ENCODE measurements around the gene GRIK3. TPM values are rescaled to one million over a fixed set of nuclear protein-coding genes. Genes with fewer than 3 reads are reported as not detected.

Gene GRIK3
- total and polyA plus RNA-seq, 4 donors: 0.68 to 1.6 TPM; not detected in 2

DNA sequence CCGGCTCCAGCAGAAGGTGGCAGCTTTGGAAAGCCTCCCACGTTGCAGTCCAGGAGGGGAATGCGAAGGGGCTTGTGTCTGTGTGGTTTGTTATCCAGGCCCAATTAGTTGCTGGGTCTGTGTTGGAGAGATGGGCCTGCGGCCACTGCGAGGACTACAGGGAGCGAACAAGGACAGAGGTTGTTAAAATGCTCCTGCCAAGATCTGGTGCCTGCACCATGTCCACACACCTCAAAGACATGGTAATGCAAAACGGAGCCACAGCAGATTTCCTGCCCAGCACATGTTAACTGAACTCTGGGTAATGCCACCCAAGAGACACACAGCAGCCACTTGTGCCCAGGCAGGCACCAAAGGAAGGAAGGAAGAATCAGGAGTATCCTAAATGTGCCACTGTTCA lies 18.6 kb downstream of the GRIK3 start:
- no peaks in the 10 kb centered on the region for H3K4me1 ChIP-seq (ENCODE audit: control insufficient read depth in 1 of 2, insufficient read depth in 2 of 2, low read length in 2 of 2)
- no peak for ATAC-seq (ENCODE audit: low FRiP score)
- intact Hi-C loops (cut with DNase I): no loop called here
- H3K4me3 ChIP-seq (ENCODE audit: low read length in 2 of 2): no peak overlapping the region
- H3K27me3 ChIP-seq (ENCODE audit: control insufficient read depth in 1 of 2, insufficient read depth in 2 of 2, low read length in 1 of 2): peaks cover 0 to 6% of the 10 kb centered on the region in 2 donors
- DNase-seq: no peak
- peaks cover 3% of the 10 kb centered on the region for H3K9me3 ChIP-seq (ENCODE audit: control insufficient read depth, low read length)
- WGBS, 2 donors: 74 to 80% methylated on average over 7 of the region's 7 CpGs
- H3K27ac ChIP-seq (ENCODE audit: low read depth in 1 of 2, low read length in 2 of 2): no peak overlapping the region
- no peaks in the 10 kb centered on the region for H3K36me3 ChIP-seq (ENCODE audit: control insufficient read depth in 1 of 2, insufficient read depth in 2 of 2, low read length in 1 of 2)

DNA sequence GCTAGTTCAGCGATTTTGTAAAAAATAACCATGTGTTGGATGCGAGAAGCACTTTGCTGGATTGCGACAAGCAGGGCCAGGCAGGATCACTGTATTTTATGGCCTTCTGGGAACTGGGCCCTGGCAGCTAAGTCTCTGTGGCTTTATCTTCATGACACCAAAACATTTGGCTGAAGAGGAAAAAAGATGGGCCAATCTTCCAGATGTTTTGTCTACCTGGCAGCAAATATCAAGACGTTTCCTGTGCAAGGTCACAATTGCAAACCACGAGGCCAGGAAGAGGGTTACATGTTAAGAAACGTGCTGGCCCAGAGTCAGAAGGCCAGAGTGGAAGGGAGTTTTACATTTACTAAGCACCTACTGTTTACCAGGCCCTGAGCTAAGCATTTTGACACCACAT lies 22.1 kb downstream of the GRIK3 start:
- H3K27ac ChIP-seq (ENCODE audit: low read depth in 1 of 2, low read length in 2 of 2): no peak overlapping the region
- no peaks in the 10 kb centered on the region for H3K36me3 ChIP-seq (ENCODE audit: control insufficient read depth in 1 of 2, insufficient read depth in 2 of 2, low read length in 1 of 2)
- H3K4me1 ChIP-seq (ENCODE audit: control insufficient read depth in 1 of 2, insufficient read depth in 2 of 2, low read length in 2 of 2): no peaks in the 10 kb centered on the region
- no peaks in the 10 kb centered on the region for H3K9me3 ChIP-seq (ENCODE audit: control insufficient read depth, low read length)
- ATAC-seq (ENCODE audit: low FRiP score): no peak
- WGBS, 2 donors: 59 to 64% methylated on average over 6 of the region's 6 CpGs
- no peaks in the 10 kb centered on the region for H3K27me3 ChIP-seq (ENCODE audit: control insufficient read depth in 1 of 2, insufficient read depth in 2 of 2, low read length in 1 of 2)
- H3K4me3 ChIP-seq (ENCODE audit: low read length in 2 of 2): no peak overlapping the region
- intact Hi-C loops (cut with DNase I): no loop called here
- DNase-seq: no peak

DNA sequence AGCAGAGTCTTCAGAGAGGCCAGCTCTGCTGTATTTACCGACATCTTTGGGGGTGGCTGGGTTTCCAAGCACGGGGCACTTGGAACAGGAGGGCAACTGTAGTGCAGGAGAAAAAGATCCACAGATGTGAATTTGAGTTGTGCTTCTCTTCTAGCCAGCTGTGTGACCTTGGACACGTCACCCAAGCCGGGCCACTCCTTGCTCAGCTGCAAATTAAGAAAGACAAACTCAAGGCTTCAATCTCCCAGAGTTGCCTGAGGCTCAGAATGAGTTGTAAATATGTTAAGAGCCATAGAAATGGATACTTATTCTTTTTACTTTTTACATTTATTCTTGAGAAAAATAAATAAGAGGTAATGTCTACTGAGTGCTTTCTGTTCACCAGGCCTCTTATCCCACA lies 24.3 kb downstream of the GRIK3 start:
- Histone ChIP-seq H3K27ac (ENCODE audit: low read depth in 1 of 2, low read length in 2 of 2) (no peak overlapping the region), H3K36me3 (ENCODE audit: control insufficient read depth in 1 of 2, insufficient read depth in 2 of 2, low read length in 1 of 2) (no peaks in the 10 kb centered on the region), H3K9me3 (ENCODE audit: control insufficient read depth, low read length) (no peaks in the 10 kb centered on the region), H3K4me3 (ENCODE audit: low read length in 2 of 2) (no peak overlapping the region), H3K27me3 (ENCODE audit: control insufficient read depth in 1 of 2, insufficient read depth in 2 of 2, low read length in 1 of 2) (no peaks in the 10 kb centered on the region), H3K4me1 (ENCODE audit: control insufficient read depth in 1 of 2, insufficient read depth in 2 of 2, low read length in 2 of 2) (no peaks in the 10 kb centered on the region)
- intact Hi-C loops (cut with DNase I): no loop called here
- WGBS, 2 donors: 65% methylated on average over 4 of the region's 4 CpGs
- ATAC-seq (ENCODE audit: low FRiP score) (no peak), DNase-seq (no peak)

DNA sequence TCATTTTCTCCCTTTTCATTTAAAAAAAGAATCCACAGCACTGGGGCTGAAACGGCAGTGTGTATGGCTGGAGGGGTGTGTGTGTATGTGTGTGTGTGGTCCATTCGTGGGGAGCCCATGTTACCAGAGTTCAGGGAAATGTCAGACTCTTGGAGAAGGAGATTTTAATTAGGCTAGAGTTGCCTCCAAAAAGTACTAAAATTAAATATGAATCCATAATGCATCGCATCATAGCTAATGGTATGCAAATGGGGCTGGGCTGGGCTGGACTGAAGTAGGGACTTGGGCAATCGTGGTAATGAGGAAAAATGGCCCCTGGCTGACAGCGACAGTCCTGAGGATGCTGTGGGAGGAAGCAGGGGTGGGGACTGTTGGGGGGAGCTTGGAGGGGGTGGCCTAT lies 24.8 kb downstream of the GRIK3 start:
- H3K27ac ChIP-seq (ENCODE audit: low read depth in 1 of 2, low read length in 2 of 2): no peak overlapping the region
- H3K9me3 ChIP-seq (ENCODE audit: control insufficient read depth, low read length): no peaks in the 10 kb centered on the region
- intact Hi-C loops (cut with DNase I): no loop called here
- DNase-seq: no peak
- no peaks in the 10 kb centered on the region for H3K27me3 ChIP-seq (ENCODE audit: control insufficient read depth in 1 of 2, insufficient read depth in 2 of 2, low read length in 1 of 2)
- no peaks in the 10 kb centered on the region for H3K36me3 ChIP-seq (ENCODE audit: control insufficient read depth in 1 of 2, insufficient read depth in 2 of 2, low read length in 1 of 2)
- no peaks in the 10 kb centered on the region for H3K4me1 ChIP-seq (ENCODE audit: control insufficient read depth in 1 of 2, insufficient read depth in 2 of 2, low read length in 2 of 2)
- no peak overlapping the region for H3K4me3 ChIP-seq (ENCODE audit: low read length in 2 of 2)
- WGBS, 2 donors: 37 to 46% methylated on average over 5 of the region's 5 CpGs
- ATAC-seq (ENCODE audit: low FRiP score): no peak

DNA sequence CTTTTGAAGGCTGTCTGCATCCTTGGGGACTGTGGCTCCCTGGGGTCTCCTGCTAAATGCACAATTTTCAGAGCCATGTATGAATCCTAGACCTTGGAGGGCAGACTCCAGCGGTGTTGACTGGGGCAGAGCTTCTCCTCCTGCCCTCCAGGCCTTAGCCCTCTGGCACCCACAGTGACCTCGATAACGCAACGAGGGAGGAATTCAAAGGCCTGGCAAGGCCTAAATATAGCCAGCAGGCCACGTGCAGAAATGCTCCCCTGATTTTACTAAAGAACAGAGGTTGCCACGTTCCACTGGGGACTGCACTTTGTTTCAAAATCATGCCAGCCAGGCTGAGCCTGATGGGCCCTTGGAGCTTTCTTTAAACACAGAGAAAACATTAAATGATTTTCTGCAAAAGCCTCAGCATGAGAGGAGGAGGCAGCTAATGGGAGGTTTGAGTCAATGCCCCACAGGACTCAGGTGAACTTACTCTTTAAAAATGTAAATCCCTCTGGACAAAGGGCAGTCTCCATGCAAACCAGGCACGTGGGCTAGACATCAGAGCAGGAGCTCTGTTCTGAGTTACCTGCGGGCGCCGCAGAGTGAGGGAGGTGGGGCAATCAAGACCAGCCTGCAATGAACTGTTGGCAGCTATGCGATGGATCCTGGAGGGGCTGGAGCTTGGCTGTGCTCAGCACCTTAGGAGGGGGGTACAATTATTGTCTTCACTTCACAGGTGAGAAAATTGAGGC lies 28.0 kb downstream of the GRIK3 start:
- intact Hi-C loops (cut with DNase I): no loop called here
- Histone ChIP-seq H3K4me3 (ENCODE audit: low read length in 2 of 2) (no peak overlapping the region), H3K36me3 (ENCODE audit: control insufficient read depth in 1 of 2, insufficient read depth in 2 of 2, low read length in 1 of 2) (no peaks in the 10 kb centered on the region), H3K9me3 (ENCODE audit: control insufficient read depth, low read length) (no peaks in the 10 kb centered on the region), H3K27ac (ENCODE audit: low read depth in 1 of 2, low read length in 2 of 2) (no peak overlapping the region), H3K27me3 (ENCODE audit: control insufficient read depth in 1 of 2, insufficient read depth in 2 of 2, low read length in 1 of 2) (no peaks in the 10 kb centered on the region), H3K4me1 (ENCODE audit: control insufficient read depth in 1 of 2, insufficient read depth in 2 of 2, low read length in 2 of 2) (no peaks in the 10 kb centered on the region)
- no peak for ATAC-seq (ENCODE audit: low FRiP score)
- no peak for DNase-seq
- 46 to 47% methylated on average over 11 of the region's 11 CpGs for WGBS, 2 donors

DNA sequence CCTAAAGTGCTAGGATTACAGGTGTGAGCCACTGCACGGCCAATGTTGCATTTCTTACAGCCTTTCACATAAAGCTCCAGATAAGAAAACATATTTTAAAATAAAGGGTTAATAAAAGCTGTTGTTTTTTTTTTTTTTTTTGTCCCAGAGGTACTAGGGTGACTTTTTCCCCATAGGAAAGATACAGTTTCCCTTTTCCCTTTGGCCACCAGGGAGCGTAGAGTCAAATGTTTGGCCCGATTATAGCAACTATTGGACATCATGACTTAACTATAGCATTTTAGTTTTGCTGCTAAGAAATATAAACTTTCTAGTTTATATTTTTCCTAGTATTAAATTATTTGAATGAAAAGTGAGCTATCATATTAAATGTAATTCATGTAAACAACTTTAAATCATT lies 31.4 kb downstream of the GRIK3 start:
- no peaks in the 10 kb centered on the region for H3K36me3 ChIP-seq (ENCODE audit: control insufficient read depth in 1 of 2, insufficient read depth in 2 of 2, low read length in 1 of 2)
- 86 to 87% methylated on average over 3 of the region's 3 CpGs for WGBS, 2 donors
- H3K9me3 ChIP-seq (ENCODE audit: control insufficient read depth, low read length): no peaks in the 10 kb centered on the region
- H3K27ac ChIP-seq (ENCODE audit: low read depth in 1 of 2, low read length in 2 of 2): no peak overlapping the region
- no peak overlapping the region for H3K4me3 ChIP-seq (ENCODE audit: low read length in 2 of 2)
- H3K27me3 ChIP-seq (ENCODE audit: control insufficient read depth in 1 of 2, insufficient read depth in 2 of 2, low read length in 1 of 2): no peaks in the 10 kb centered on the region
- intact Hi-C loops (cut with DNase I): no loop called here
- ATAC-seq (ENCODE audit: low FRiP score) (no peak), DNase-seq (no peak)
- H3K4me1 ChIP-seq (ENCODE audit: control insufficient read depth in 1 of 2, insufficient read depth in 2 of 2, low read length in 2 of 2): no peaks in the 10 kb centered on the region

DNA sequence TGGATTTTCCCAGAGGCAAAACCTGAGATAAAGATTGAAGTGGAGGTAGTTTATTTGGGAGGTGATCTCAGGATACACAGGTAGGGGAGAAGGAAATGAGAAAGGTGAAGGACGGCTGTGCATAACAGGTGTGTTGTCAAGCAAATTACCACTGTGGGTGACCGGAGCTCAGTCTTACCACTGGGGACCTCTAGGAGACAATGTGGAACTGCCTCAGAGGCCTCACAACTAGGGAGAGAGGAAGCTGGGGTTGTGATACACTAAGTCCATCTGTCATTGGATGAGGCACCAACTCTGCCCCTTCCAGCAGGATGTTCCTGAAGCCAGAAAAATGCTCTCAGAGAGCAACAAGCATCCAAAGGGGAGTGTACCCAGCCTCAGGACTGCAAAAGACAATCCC lies 32.6 kb downstream of the GRIK3 start:
- ATAC-seq (ENCODE audit: low FRiP score): no peak
- Histone ChIP-seq H3K9me3 (ENCODE audit: control insufficient read depth, low read length) (no peaks in the 10 kb centered on the region), H3K4me1 (ENCODE audit: control insufficient read depth in 1 of 2, insufficient read depth in 2 of 2, low read length in 2 of 2) (no peaks in the 10 kb centered on the region), H3K4me3 (ENCODE audit: low read length in 2 of 2) (no peak overlapping the region), H3K27me3 (ENCODE audit: control insufficient read depth in 1 of 2, insufficient read depth in 2 of 2, low read length in 1 of 2) (no peaks in the 10 kb centered on the region), H3K36me3 (ENCODE audit: control insufficient read depth in 1 of 2, insufficient read depth in 2 of 2, low read length in 1 of 2) (no peaks in the 10 kb centered on the region), H3K27ac (ENCODE audit: low read depth in 1 of 2, low read length in 2 of 2) (no peak overlapping the region)
- DNase-seq: no peak
- 4 to 30% methylated on average over 2 of the region's 2 CpGs for WGBS, 2 donors
- intact Hi-C loops (cut with DNase I): no loop called here

DNA sequence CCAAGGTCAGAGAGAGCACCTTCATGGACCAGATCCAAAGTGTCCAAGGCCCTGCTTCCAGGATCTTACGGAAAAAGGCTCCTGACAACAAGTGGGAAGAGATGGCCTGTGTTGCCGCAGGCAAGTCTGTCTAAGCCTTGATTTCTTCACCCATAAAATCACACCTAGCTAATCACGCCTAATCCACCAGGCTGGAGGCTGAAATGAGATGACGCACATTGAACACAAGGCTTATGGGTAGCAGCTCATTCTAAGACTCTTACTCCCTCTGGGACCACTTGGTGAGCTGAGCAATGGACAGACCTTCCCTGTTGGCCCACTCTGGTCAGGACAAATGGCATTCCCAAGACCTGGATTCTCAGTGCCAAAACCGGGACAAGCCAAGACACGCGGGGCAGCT lies 38.2 kb downstream of the GRIK3 start:
- H3K27me3 ChIP-seq (ENCODE audit: control insufficient read depth in 1 of 2, insufficient read depth in 2 of 2, low read length in 1 of 2): no peaks in the 10 kb centered on the region
- DNase-seq: no peak
- no peaks in the 10 kb centered on the region for H3K9me3 ChIP-seq (ENCODE audit: control insufficient read depth, low read length)
- WGBS, 2 donors: 87 to 91% methylated on average over 7 of the region's 7 CpGs
- H3K27ac ChIP-seq (ENCODE audit: low read depth in 1 of 2, low read length in 2 of 2): no peak overlapping the region
- H3K4me3 ChIP-seq (ENCODE audit: low read length in 2 of 2): no peak overlapping the region
- no peak for ATAC-seq (ENCODE audit: low FRiP score)
- no peaks in the 10 kb centered on the region for H3K4me1 ChIP-seq (ENCODE audit: control insufficient read depth in 1 of 2, insufficient read depth in 2 of 2, low read length in 2 of 2)
- H3K36me3 ChIP-seq (ENCODE audit: control insufficient read depth in 1 of 2, insufficient read depth in 2 of 2, low read length in 1 of 2): no peaks in the 10 kb centered on the region
- intact Hi-C loops (cut with DNase I): no loop called here

DNA sequence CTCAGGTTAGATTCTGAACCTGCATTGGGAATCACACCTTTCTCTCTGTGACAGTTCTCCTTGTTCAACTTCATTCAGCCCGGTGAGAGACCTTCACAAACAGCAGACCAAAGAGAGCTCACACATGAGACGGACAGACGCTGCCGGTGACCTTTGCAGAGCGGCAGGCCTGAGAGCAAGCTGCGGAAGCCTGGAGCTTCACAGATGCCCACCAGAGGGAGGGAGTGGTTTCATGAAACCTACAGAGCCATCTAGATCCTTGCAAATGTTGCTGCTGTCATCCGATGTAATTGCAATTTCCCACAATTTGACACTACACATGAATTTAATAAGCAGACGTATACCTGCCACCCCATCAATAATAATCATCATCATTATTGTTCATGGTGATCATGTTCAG lies 39.4 kb downstream of the GRIK3 start:
- Histone ChIP-seq H3K4me3 (ENCODE audit: low read length in 2 of 2) (no peak overlapping the region), H3K27me3 (ENCODE audit: control insufficient read depth in 1 of 2, insufficient read depth in 2 of 2, low read length in 1 of 2) (no peaks in the 10 kb centered on the region), H3K36me3 (ENCODE audit: control insufficient read depth in 1 of 2, insufficient read depth in 2 of 2, low read length in 1 of 2) (no peaks in the 10 kb centered on the region), H3K27ac (ENCODE audit: low read depth in 1 of 2, low read length in 2 of 2) (no peak overlapping the region), H3K4me1 (ENCODE audit: control insufficient read depth in 1 of 2, insufficient read depth in 2 of 2, low read length in 2 of 2) (no peaks in the 10 kb centered on the region), H3K9me3 (ENCODE audit: control insufficient read depth, low read length) (no peaks in the 10 kb centered on the region)
- intact Hi-C loops (cut with DNase I): no loop called here
- no peak for DNase-seq
- WGBS, 2 donors: 42 to 48% methylated on average over 8 of the region's 8 CpGs
- ATAC-seq (ENCODE audit: low FRiP score): no peak
